Duodenal mucosa (tissue), 2 donors: Measurements from ENCODE around the gene RCSD1.

Experiments
- H3K27ac ChIP-seq: one replicate; pipeline ENCODE4 v1.7.0; 2013; ENCODE audit warnings: low read depth, low read length
- H3K27me3 ChIP-seq, 2 donors: one replicate each; pipeline ENCODE4 v1.7.0; 2013; ENCODE audit warnings: low read length in 2 of 2, control low read depth in 1 of 2; ENCODE audit not compliant: insufficient read depth in 2 of 2, control insufficient read depth in 1 of 2
- H3K36me3 ChIP-seq, 2 donors: one replicate each; pipeline ENCODE4 v1.7.0; 2013; ENCODE audit warnings: low read length in 2 of 2, control low read depth in 1 of 2; ENCODE audit not compliant: insufficient read depth in 2 of 2, control insufficient read depth in 1 of 2
- H3K4me1 ChIP-seq, 2 donors: one replicate each; pipeline ENCODE4 v1.7.0; 2013; ENCODE audit warnings: low read length in 2 of 2, control low read depth in 1 of 2; ENCODE audit not compliant: insufficient read depth in 2 of 2, control insufficient read depth in 1 of 2
- H3K4me3 ChIP-seq, 2 donors: one replicate each; pipeline ENCODE4 v1.7.0; 2013; ENCODE audit warnings: low read length in 2 of 2, low read depth in 1 of 2
- H3K9ac ChIP-seq, 2 donors: one replicate each; pipeline ENCODE4 v1.7.0; 2013; ENCODE audit warnings: low read length in 2 of 2, low read depth in 1 of 2
- H3K9me3 ChIP-seq, 2 donors: one replicate each; pipeline ENCODE4 v1.7.0; 2013; ENCODE audit warnings: low read length in 2 of 2, control low read depth in 1 of 2; ENCODE audit not compliant: control insufficient read depth in 1 of 2

The RCSD1 gene

GRCh38 chr1:167710836-167711235, 80.8 kb downstream of the RCSD1 start:
- Histone ChIP-seq H3K36me3 (no peaks in the 10 kb centered on the region), H3K4me1 (peaks cover 16 to 21% of the 10 kb centered on the region in 2 donors), H3K27ac (no peak overlapping the region), H3K27me3 (no peaks in the 10 kb centered on the region), H3K9me3 (no peaks in the 10 kb centered on the region), H3K4me3 (no peak overlapping the region), H3K9ac (no peak overlapping the region)

- Histone ChIP-seq H3K27me3 (no peaks in the 10 kb centered on the region), H3K27ac (no peak overlapping the region), H3K9ac (no peak overlapping the region), H3K9me3 (no peaks in the 10 kb centered on the region), H3K4me1 (peaks cover 17 to 22% of the 10 kb centered on the region in 2 donors), H3K4me3 (no peak overlapping the region), H3K36me3 (no peaks in the 10 kb centered on the region)
Observed at GRCh38 chr1:167711797-167712196, 81.8 kb downstream of the RCSD1 start.

- H3K9ac ChIP-seq: peak overlapping the region; percentile 71 to 72
- no peaks in the 10 kb centered on the region for H3K9me3 ChIP-seq
- peak overlapping the region; percentile 82 for H3K27ac ChIP-seq
- H3K4me1 ChIP-seq: peaks cover 19 to 25% of the 10 kb centered on the region in 2 donors
- peak overlapping the region; percentile 88 to 91 for H3K4me3 ChIP-seq
- H3K27me3 ChIP-seq: no peaks in the 10 kb centered on the region
- H3K36me3 ChIP-seq: no peaks in the 10 kb centered on the region
Observed at GRCh38 chr1:167713330-167714081, 83.5 kb downstream of the RCSD1 start.

- Histone ChIP-seq H3K36me3 (no peaks in the 10 kb centered on the region), H3K4me3 (peak overlapping the region; percentile 88 to 91), H3K27ac (peak overlapping the region; percentile 82), H3K9me3 (no peaks in the 10 kb centered on the region), H3K4me1 (peaks cover 19 to 25% of the 10 kb centered on the region in 2 donors), H3K9ac (peak overlapping the region; percentile 72 to 92), H3K27me3 (no peaks in the 10 kb centered on the region)
Observed at GRCh38 chr1:167714098-167714438, 84.0 kb downstream of the RCSD1 start.

GRCh38 chr1:167714439-167715156, 84.6 kb downstream of the RCSD1 start:
- Histone ChIP-seq H3K4me1 (peaks cover 19 to 25% of the 10 kb centered on the region in 2 donors), H3K4me3 (peak overlapping the region; percentile 88 to 91), H3K27me3 (no peaks in the 10 kb centered on the region), H3K27ac (peak overlapping the region; percentile 82), H3K36me3 (no peaks in the 10 kb centered on the region), H3K9me3 (no peaks in the 10 kb centered on the region), H3K9ac (peak overlapping the region; percentile 72 to 92)

GRCh38 chr1:167715157-167715999, 85.3 kb downstream of the RCSD1 start:
- Histone ChIP-seq H3K4me3 (peak overlapping the region; percentile 88 to 91), H3K27ac (peak overlapping the region; percentile 82), H3K9me3 (no peaks in the 10 kb centered on the region), H3K9ac (peak overlapping the region; percentile 72 to 84), H3K4me1 (peaks cover 19 to 25% of the 10 kb centered on the region in 2 donors), H3K36me3 (no peaks in the 10 kb centered on the region), H3K27me3 (no peaks in the 10 kb centered on the region)

GRCh38 chr1:167716000-167716271, 85.9 kb downstream of the RCSD1 start:
- Histone ChIP-seq H3K9ac (peak overlapping the region; percentile 72 to 84), H3K27ac (no peak overlapping the region), H3K4me3 (peak overlapping the region; percentile 88 to 91), H3K9me3 (no peaks in the 10 kb centered on the region), H3K4me1 (peaks cover 24 to 28% of the 10 kb centered on the region in 2 donors), H3K27me3 (no peaks in the 10 kb centered on the region), H3K36me3 (no peaks in the 10 kb centered on the region)

GRCh38 chr1:167717351-167717750, 87.3 kb downstream of the RCSD1 start:
- Histone ChIP-seq H3K27me3 (no peaks in the 10 kb centered on the region), H3K4me3 (no peak overlapping the region), H3K9ac (no peak overlapping the region), H3K9me3 (no peaks in the 10 kb centered on the region), H3K36me3 (no peaks in the 10 kb centered on the region), H3K27ac (no peak overlapping the region), H3K4me1 (peaks cover 24 to 26% of the 10 kb centered on the region in 2 donors)

GRCh38 chr1:167718914-167719691, 89.1 kb downstream of the RCSD1 start:
- no peak overlapping the region for H3K27ac ChIP-seq
- no peak overlapping the region for H3K4me3 ChIP-seq
- no peaks in the 10 kb centered on the region for H3K9me3 ChIP-seq
- H3K36me3 ChIP-seq: no peaks in the 10 kb centered on the region
- no peaks in the 10 kb centered on the region for H3K27me3 ChIP-seq
- no peak overlapping the region for H3K9ac ChIP-seq
- H3K4me1 ChIP-seq: peaks cover 26 to 32% of the 10 kb centered on the region in 2 donors
